GM12801 (cell line): ENCODE data around the gene NBL1.

Experiments
- CTCF ChIP-seq: IDR thresholded peaks from one replicate; pipeline ENCODE4 v1.5.1; 2011; ENCODE audit warnings: control low read depth; ENCODE audit not compliant: insufficient read length; ENCODE audit errors: extremely low read depth

Gene NBL1

GRCh38 chr1:19689856-19690255, 45.7 kb downstream of the NBL1 start:
- no peak for TF ChIP-seq CTCF

GRCh38 chr1:19690342-19690741, 46.2 kb downstream of the NBL1 start:
- no peak for TF ChIP-seq CTCF

GRCh38 chr1:19694298-19694697, 50.2 kb downstream of the NBL1 start:
- no peak for TF ChIP-seq CTCF

GRCh38 chr1:19695772-19696171, 51.7 kb downstream of the NBL1 start:
- no peak for TF ChIP-seq CTCF

GRCh38 chr1:19696820-19697219, 52.7 kb downstream of the NBL1 start:
- TF ChIP-seq CTCF, result no peak

GRCh38 chr1:19698181-19698580, 54.1 kb downstream of the NBL1 start:
- no peak for TF ChIP-seq CTCF

- no peak for TF ChIP-seq CTCF
Observed at GRCh38 chr1:19700079-19700777, 56.1 kb downstream of the NBL1 start.
